HEK293 (cell line): Measurements from ENCODE around the gene PET100.

ENCODE experiments used
- CTCF ChIA-PET: fragments of 350-600 bp; formaldehyde crosslinking; extraction: SDS; loops from one replicate; lab custom pipeline; 2021; ENCODE audit warnings: antibody characterized with exemption; lab: Yijun Ruan, JAX
- POLR2A ChIA-PET: fragments of 300-600 bp; formaldehyde crosslinking; extraction: SDS; loops from one replicate; lab custom pipeline; 2020; ENCODE audit warnings: antibody characterized with exemption, inconsistent platforms; lab: Yijun Ruan, JAX
- H3K27ac ChIP-seq: fragments of 200-500 bp; sonication (Bioruptor generic); 2 replicates; pipeline ENCODE4 v1.5.1; 2014; ENCODE audit warnings: low read depth, low read length, control low read depth, inconsistent platforms; ENCODE audit errors: extremely low read depth
- H3K36me3 ChIP-seq, 2 experiments: fragments of 200-500 bp in 1 of 2; sonication (Bioruptor generic) in 1 of 2; 1 replicate in 1 of 2; 2 replicates in 1 of 2; pipeline ENCODE4 v1.5.1; 2014 to 2017; ENCODE audit warnings: inconsistent platforms in 2 of 2, low read length in 2 of 2; ENCODE audit not compliant: control insufficient read depth in 2 of 2, insufficient read depth in 1 of 2
- H3K4me1 ChIP-seq: fragments of 200-500 bp; sonication (Bioruptor generic); 2 replicates; pipeline ENCODE4 v1.5.1; 2014; ENCODE audit warnings: mild to moderate bottlenecking, low read length, inconsistent platforms; ENCODE audit not compliant: control insufficient read depth, insufficient read depth
- H3K4me3 ChIP-seq: 2 replicates; pipeline ENCODE4 v1.5.1; 2011; ENCODE audit warnings: low read depth, mild to moderate bottlenecking, control low read depth, low read length, moderate library complexity
- H3K9me3 ChIP-seq: fragments of 200-500 bp; sonication (Bioruptor generic); 2 replicates; pipeline ENCODE4 v1.5.1; 2014; ENCODE audit warnings: low read depth, low read length, inconsistent platforms; ENCODE audit not compliant: control insufficient read depth, insufficient read depth
- INSM2 ChIP-seq: fragments of 450-650 bp; formaldehyde crosslinking; IDR thresholded peaks from 2 replicates; pipeline ENCODE4 v1.5.1; 2016; ENCODE audit warnings: missing biosample characterization, missing genetic modification characterization
- RBAK ChIP-seq: fragments of 450-650 bp; formaldehyde crosslinking; IDR thresholded peaks from 2 replicates; pipeline ENCODE4 v1.5.1; 2016; ENCODE audit warnings: missing biosample characterization, missing genetic modification characterization
- ZBTB8A ChIP-seq: fragments of 450-650 bp; formaldehyde crosslinking; IDR thresholded peaks from 2 replicates; pipeline ENCODE4 v1.5.1; 2016; ENCODE audit warnings: missing biosample characterization, missing genetic modification characterization
- ZNF157 ChIP-seq: fragments of 450-650 bp; formaldehyde crosslinking; IDR thresholded peaks from 2 replicates; pipeline ENCODE4 v1.5.1; 2016; ENCODE audit warnings: missing biosample characterization, missing genetic modification characterization
- ZNF23 ChIP-seq: fragments of 450-650 bp; formaldehyde crosslinking; IDR thresholded peaks from 2 replicates; pipeline ENCODE4 v1.5.1; 2016; ENCODE audit warnings: missing biosample characterization, missing genetic modification characterization, borderline replicate concordance
- ZNF350 ChIP-seq: fragments of 450-650 bp; formaldehyde crosslinking; IDR thresholded peaks from 2 replicates; pipeline ENCODE4 v1.5.0; 2017; ENCODE audit warnings: missing biosample characterization, mild to moderate bottlenecking, missing genetic modification characterization
- ZNF366 ChIP-seq: fragments of 450-650 bp; formaldehyde crosslinking; conservative IDR thresholded peaks from 2 replicates; pipeline ENCODE4 v1.5.1; 2016; ENCODE audit warnings: missing biosample characterization, missing genetic modification characterization
- ZNF571 ChIP-seq: fragments of 450-650 bp; formaldehyde crosslinking; IDR thresholded peaks from 2 replicates; pipeline ENCODE4 v1.5.0; 2017; ENCODE audit warnings: missing biosample characterization, missing genetic modification characterization
- ZNF621 ChIP-seq: fragments of 450-650 bp; formaldehyde crosslinking; IDR thresholded peaks from 2 replicates; pipeline ENCODE4 v1.5.1; 2017; ENCODE audit warnings: missing biosample characterization, missing genetic modification characterization
- ZNF768 ChIP-seq: fragments of 450-650 bp; formaldehyde crosslinking; IDR thresholded peaks from 2 replicates; pipeline ENCODE4 v1.5.1; 2018; ENCODE audit warnings: missing biosample characterization, mild to moderate bottlenecking, missing genetic modification characterization
- ZSCAN23 ChIP-seq: fragments of 450-650 bp; formaldehyde crosslinking; IDR thresholded peaks from 2 replicates; pipeline ENCODE4 v1.5.1; 2016; ENCODE audit warnings: missing biosample characterization, missing genetic modification characterization
- ZSCAN30 ChIP-seq: fragments of 450-650 bp; IDR thresholded peaks from 2 replicates; pipeline ENCODE4 v1.5.1; 2018; ENCODE audit warnings: missing biosample characterization, mild to moderate bottlenecking, missing genetic modification characterization, moderate library complexity
- ZSCAN5A ChIP-seq: fragments of 450-650 bp; formaldehyde crosslinking; IDR thresholded peaks from 2 replicates; pipeline ENCODE4 v1.5.1; 2016; ENCODE audit warnings: missing biosample characterization, missing genetic modification characterization
- TF ChIP-seq, protein P1 (sequence below): fragments of 450-650 bp; formaldehyde crosslinking; IDR thresholded peaks from 2 replicates; pipeline ENCODE4 v1.5.1; 2017; ENCODE audit warnings: missing biosample characterization, missing genetic modification characterization
- TF ChIP-seq, protein P2 (sequence below): fragments of 450-650 bp; formaldehyde crosslinking; IDR thresholded peaks from 2 replicates; pipeline ENCODE4 v1.5.1; 2016; ENCODE audit warnings: missing biosample characterization, missing genetic modification characterization

PET100 gene

DNA sequence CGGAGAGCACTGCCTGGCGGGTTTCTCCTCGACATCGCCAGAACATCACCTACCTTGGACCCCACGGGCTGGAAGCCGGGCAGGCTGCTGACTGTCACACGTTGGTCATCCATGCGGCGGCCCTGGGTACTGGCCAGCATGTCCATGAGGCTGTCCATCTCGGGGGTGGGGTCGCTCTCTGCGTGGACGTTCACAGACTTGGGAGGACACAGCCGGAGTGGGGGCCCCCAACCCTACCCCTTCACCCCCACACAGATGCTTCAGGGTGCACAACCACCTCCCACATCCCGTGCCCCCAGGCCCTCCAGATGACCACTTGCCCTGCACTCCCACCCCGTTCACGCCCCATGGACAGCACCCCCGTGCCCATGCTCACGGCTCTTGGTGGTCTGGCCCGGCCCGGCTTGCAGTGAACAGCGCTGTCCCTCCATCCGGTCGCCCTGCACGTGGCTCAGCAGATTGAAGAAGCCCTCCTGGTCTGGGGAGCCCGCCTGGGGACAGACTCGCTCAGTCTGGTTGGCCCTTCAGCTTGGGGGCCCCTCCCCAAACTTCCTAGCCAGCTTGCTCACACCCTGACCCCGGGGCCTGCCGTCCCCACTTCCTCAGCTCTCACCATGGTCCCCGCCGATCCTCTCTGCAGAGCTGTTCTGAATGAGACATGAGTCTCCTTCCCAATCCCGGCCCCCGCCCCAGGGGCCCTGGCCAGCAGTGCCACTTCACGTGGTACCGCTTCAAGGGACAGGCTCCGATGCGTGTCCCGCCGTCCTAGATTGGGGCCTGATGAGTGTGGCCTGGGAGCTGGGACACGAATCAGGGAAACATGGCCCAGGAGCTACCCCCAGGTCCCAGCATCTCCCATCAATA lies 3.0 kb downstream of the PET100 start:
- Histone ChIP-seq H3K9me3 (no peaks in the 10 kb centered on the region), H3K36me3 (peaks cover 0 to 14% of the 10 kb centered on the region in 2 experiments; a peak in 1 of 3 replicates), H3K4me1 (peaks cover 4% of the 10 kb centered on the region; the same call in 1 of the 2 replicates), H3K4me3 (no peak overlapping the region)
- POLR2A ChIA-PET = interaction anchor here (0.6 to 0.7 kb wide), 2 partner anchors 7 to 188 kb away, joined by 3 read pairs; no protein-coding TSS in a partner anchor
- TF ChIP-seq, protein P1, sequence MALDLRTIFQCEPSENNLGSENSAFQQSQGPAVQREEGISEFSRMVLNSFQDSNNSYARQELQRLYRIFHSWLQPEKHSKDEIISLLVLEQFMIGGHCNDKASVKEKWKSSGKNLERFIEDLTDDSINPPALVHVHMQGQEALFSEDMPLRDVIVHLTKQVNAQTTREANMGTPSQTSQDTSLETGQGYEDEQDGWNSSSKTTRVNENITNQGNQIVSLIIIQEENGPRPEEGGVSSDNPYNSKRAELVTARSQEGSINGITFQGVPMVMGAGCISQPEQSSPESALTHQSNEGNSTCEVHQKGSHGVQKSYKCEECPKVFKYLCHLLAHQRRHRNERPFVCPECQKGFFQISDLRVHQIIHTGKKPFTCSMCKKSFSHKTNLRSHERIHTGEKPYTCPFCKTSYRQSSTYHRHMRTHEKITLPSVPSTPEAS (tag by site-specific recombination) = no peak
- TF ChIP-seq, all 188 proteins: peak for 0
- no peak overlapping the region for H3K27ac ChIP-seq
- CTCF ChIA-PET = no interaction called here

GRCh38 chr19:7633698-7634097 lies 4.1 kb downstream of the PET100 start, which contains the start of gene PCP2:
PCP2 (minus strand) TSS chr19:7633719; CDS start chr19:7633457, 262 bp downstream.
- H3K4me3 ChIP-seq = no peak within 1 kb of the TSS
- peaks cover 0 to 9% of the 10 kb centered on the region in 2 experiments; a peak in 1 of 3 replicates for H3K36me3 ChIP-seq
- TF ChIP-seq ZSCAN5A (tag by site-specific recombination) (no peak), ZBTB8A (tag by site-specific recombination) (no peak), ZNF157 (tag by site-specific recombination) (no peak), ZNF23 (tag by site-specific recombination) (no peak), ZNF571 (tag by site-specific recombination) (no peak), ZSCAN23 (no peak), ZNF350 (tag by site-specific recombination) (no peak), RBAK (tag by site-specific recombination) (no peak), ZNF768 (tag by site-specific recombination) (no peak), ZSCAN30 (tag by site-specific recombination) (no peak)
- TF ChIP-seq, protein P2, sequence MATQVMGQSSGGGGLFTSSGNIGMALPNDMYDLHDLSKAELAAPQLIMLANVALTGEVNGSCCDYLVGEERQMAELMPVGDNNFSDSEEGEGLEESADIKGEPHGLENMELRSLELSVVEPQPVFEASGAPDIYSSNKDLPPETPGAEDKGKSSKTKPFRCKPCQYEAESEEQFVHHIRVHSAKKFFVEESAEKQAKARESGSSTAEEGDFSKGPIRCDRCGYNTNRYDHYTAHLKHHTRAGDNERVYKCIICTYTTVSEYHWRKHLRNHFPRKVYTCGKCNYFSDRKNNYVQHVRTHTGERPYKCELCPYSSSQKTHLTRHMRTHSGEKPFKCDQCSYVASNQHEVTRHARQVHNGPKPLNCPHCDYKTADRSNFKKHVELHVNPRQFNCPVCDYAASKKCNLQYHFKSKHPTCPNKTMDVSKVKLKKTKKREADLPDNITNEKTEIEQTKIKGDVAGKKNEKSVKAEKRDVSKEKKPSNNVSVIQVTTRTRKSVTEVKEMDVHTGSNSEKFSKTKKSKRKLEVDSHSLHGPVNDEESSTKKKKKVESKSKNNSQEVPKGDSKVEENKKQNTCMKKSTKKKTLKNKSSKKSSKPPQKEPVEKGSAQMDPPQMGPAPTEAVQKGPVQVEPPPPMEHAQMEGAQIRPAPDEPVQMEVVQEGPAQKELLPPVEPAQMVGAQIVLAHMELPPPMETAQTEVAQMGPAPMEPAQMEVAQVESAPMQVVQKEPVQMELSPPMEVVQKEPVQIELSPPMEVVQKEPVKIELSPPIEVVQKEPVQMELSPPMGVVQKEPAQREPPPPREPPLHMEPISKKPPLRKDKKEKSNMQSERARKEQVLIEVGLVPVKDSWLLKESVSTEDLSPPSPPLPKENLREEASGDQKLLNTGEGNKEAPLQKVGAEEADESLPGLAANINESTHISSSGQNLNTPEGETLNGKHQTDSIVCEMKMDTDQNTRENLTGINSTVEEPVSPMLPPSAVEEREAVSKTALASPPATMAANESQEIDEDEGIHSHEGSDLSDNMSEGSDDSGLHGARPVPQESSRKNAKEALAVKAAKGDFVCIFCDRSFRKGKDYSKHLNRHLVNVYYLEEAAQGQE = no peak
- ChIA-PET POLR2A (interaction anchor here (0.7 to 1.1 kb wide), 3 partner anchors 9 to 65 kb away, joined by 3 to 4 read pairs (median 3); no protein-coding TSS in a partner anchor), CTCF (interaction anchor here (0.6 to 0.7 kb wide), 2 partner anchors 9 to 166 kb away, joined by 3 read pairs; no protein-coding TSS in a partner anchor)
- no peak within 1 kb of the TSS for H3K27ac ChIP-seq
- H3K4me1 ChIP-seq = peaks cover 4% of the 10 kb centered on the region; the same call in 1 of the 2 replicates
- no peaks in the 10 kb centered on the region for H3K9me3 ChIP-seq

GRCh38 chr19:7635670-7636069 lies 6.1 kb downstream of the PET100 start:
- ChIA-PET POLR2A (interaction anchor here (0.6 to 1.1 kb wide), 4 partner anchors 8 to 1513 kb away, joined by 3 to 4 read pairs (median 3); partner anchors contain the start of gene TRAPPC5), CTCF (interaction anchor here (0.6 to 0.7 kb wide), 2 partner anchors 175 to 264 kb away, joined by 3 read pairs; no protein-coding TSS in a partner anchor)
- Histone ChIP-seq H3K27ac (no peak overlapping the region), H3K36me3 (peaks cover 7 to 18% of the 10 kb centered on the region in 2 experiments; a peak in 2 of 3 replicates), H3K4me3 (no peak overlapping the region), H3K9me3 (no peaks in the 10 kb centered on the region), H3K4me1 (peaks cover 1% of the 10 kb centered on the region; the same call in 1 of the 2 replicates)
- TF ChIP-seq ZNF366 (tag by site-specific recombination) (peak; percentile 57), ZNF621 (no peak), INSM2 (tag by site-specific recombination) (no peak)
